ENCODE data around the gene POU2AF1.

DNA sequence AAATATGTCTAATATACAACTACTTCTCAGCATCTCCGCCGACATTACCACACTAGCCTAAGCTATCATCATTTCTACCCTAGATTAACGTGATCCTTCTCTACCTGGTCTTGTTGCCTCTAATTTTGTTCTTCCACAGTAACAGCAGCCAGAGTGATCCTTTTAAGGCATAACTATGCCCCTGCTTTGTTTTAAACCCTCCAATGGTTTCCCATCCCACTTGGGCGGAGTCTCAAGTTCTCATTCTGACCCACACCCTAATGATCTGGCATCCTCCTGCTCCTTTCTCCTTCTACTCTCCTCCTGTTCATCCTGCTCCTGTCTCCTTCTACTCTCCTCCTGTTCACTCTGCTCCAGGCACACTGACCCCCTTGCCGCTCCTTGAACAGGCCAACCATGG lies 31.9 kb upstream of the POU2AF1 start:
- no peak for TF ChIP-seq CTCF (IDR thresholded peaks at IDR 0.05; ENCODE audit: low read depth, low read length, poor library complexity, severe bottlenecking)
- no peak for TF ChIP-seq EZH2phosphoT487 (IDR thresholded peaks at IDR 0.05; ENCODE audit: borderline replicate concordance, low read length)

Measured in DOHH2 (cell line).